A549 (cell line): ENCODE results near the gene BCL2L2. TPM values are rescaled to one million over a fixed set of nuclear protein-coding genes. Genes with fewer than 3 reads are reported as not detected.

ENCODE experiments used
- ATAC-seq, 2 experiments: fragments of 200-7000 bp in 1 of 2; fragments of >200 bp in 1 of 2; cut with Nextera tagmentation in 1 of 2; cut with Tn5 transposase in 1 of 2; 3 replicates each; pipeline versions ENCODE4 v1.8.0 to v1.9.1; 2018 to 2020; ENCODE audit warnings: mild to moderate bottlenecking in 1 of 2, moderate library complexity in 1 of 2
- CTCF ChIA-PET: fragments of 300-600 bp; sonication (Branson Sonifier 250); formaldehyde crosslinking; extraction: SDS; loops from one replicate; lab custom pipeline; 2021; ENCODE audit warnings: antibody characterized with exemption, inconsistent platforms; lab: Yijun Ruan, JAX
- POLR2A ChIA-PET: fragments of 350-600 bp; formaldehyde crosslinking; extraction: SDS; loops from one replicate; lab custom pipeline; 2021; ENCODE audit warnings: antibody characterized with exemption, inconsistent platforms; lab: Yijun Ruan, JAX
- DNase-seq, 2 experiments: peaks; one replicate each; pipeline versions ENCODE4 v3.0.0 to v3.0.0-alpha.2; 2011 to 2016; ENCODE audit warnings: low read depth in 1 of 2, low spot score in 1 of 2
- FAIRE-seq: peaks from 2 replicates; lab custom pipeline; 2011; peaks lifted over from hg19 to GRCh38; lab: Jason Lieb, UNC
- H3K27ac ChIP-seq, 2 experiments: fragments of >200 bp; sonication (Bioruptor Twin); formaldehyde crosslinking; 3 replicates each; pipeline ENCODE4 v1.5.1; 2016 to 2017
- H3K4me1 ChIP-seq: fragments of >200 bp; sonication (Bioruptor Twin); formaldehyde crosslinking; 3 replicates; pipeline ENCODE4 v1.6.1; 2016
- H3K4me2 ChIP-seq: fragments of >200 bp; sonication (Bioruptor Twin); formaldehyde crosslinking; 3 replicates; pipeline ENCODE4 v1.6.1; 2016
- H3K4me3 ChIP-seq: fragments of >200 bp; sonication (Bioruptor Twin); formaldehyde crosslinking; 3 replicates; pipeline ENCODE4 v1.5.1; 2016
- H3K9me3 ChIP-seq: fragments of >200 bp; sonication (Bioruptor Twin); formaldehyde crosslinking; 3 replicates; pipeline ENCODE4 v1.6.1; 2016
- BHLHE40 ChIP-seq: IDR thresholded peaks from 2 replicates; pipeline ENCODE4 v1.6.1; 2012; ENCODE audit warnings: low read depth, low read length, inconsistent platforms
- CHD4 ChIP-seq: fragments of 200-600 bp; sonication (generic); IDR thresholded peaks from 2 replicates; pipeline ENCODE4 v1.6.1; 2016; ENCODE audit warnings: antibody characterized with exemption, mild to moderate bottlenecking, borderline replicate concordance
- EP300 ChIP-seq, 2 experiments: fragments of >200 bp; sonication (Bioruptor Twin); formaldehyde crosslinking; IDR thresholded peaks; 2 replicates in 1 of 2; 3 replicates in 1 of 2; pipeline ENCODE4 v1.6.1; 2016 to 2017
- ESRRA ChIP-seq: fragments of 150-350 bp; IDR thresholded peaks from 2 replicates; pipeline ENCODE4 v1.6.1; 2014; ENCODE audit warnings: mild to moderate bottlenecking, low read length, borderline replicate concordance
- FOSB ChIP-seq: fragments of 250-450 bp; sonication (Bioruptor Pico); IDR thresholded peaks from 2 replicates; pipeline ENCODE4 v1.5.0; 2020; ENCODE audit warnings: mild to moderate bottlenecking, moderate library complexity
- FOSL2 ChIP-seq, 2 experiments: fragments of 450-650 bp in 1 of 2; fragments of >200 bp in 1 of 2; sonication (Bioruptor Twin) in 1 of 2; formaldehyde crosslinking; IDR thresholded peaks; 2 replicates each; pipeline versions ENCODE4 v1.5.0 to v1.6.1; 2016 to 2020; ENCODE audit warnings: mild to moderate bottlenecking in 1 of 2, moderate library complexity in 1 of 2
- HEYL ChIP-seq: fragments of 250-450 bp; sonication (Bioruptor Pico); IDR thresholded peaks from 2 replicates; pipeline ENCODE4 v1.8.0; 2021; ENCODE audit warnings: mild to moderate bottlenecking, moderate library complexity
- HOXB5 ChIP-seq: fragments of 250-450 bp; sonication (Bioruptor Pico); IDR thresholded peaks from 2 replicates; pipeline ENCODE4 v1.5.0; 2020; ENCODE audit warnings: mild to moderate bottlenecking, moderate library complexity
- KDM1A ChIP-seq: fragments of 200-600 bp; sonication (generic); IDR thresholded peaks from 2 replicates; pipeline ENCODE4 v1.6.1; 2016; ENCODE audit warnings: low read depth, mild to moderate bottlenecking
- MYC ChIP-seq: IDR thresholded peaks from 2 replicates; pipeline ENCODE4 v1.6.1; 2012; ENCODE audit warnings: mild to moderate bottlenecking, inconsistent platforms, low read length, improper control_type of control experiment, borderline replicate concordance
- NPAS2 ChIP-seq: fragments of 250-450 bp; sonication (Bioruptor Pico); IDR thresholded peaks from 2 replicates; pipeline ENCODE4 v1.8.0; 2022; ENCODE audit warnings: mild to moderate bottlenecking, moderate library complexity, borderline replicate concordance
- PBX3 ChIP-seq: IDR thresholded peaks from 2 replicates; pipeline ENCODE4 v1.6.1; 2012
- RARB ChIP-seq: fragments of 250-450 bp; sonication (Bioruptor Pico); IDR thresholded peaks from 2 replicates; pipeline ENCODE4 v1.8.0; 2021; ENCODE audit warnings: mild to moderate bottlenecking, moderate library complexity
- RCOR1 ChIP-seq: fragments of 150-350 bp; IDR thresholded peaks from 2 replicates; pipeline ENCODE4 v1.6.1; 2014; ENCODE audit warnings: antibody characterized with exemption, low read length, low read depth
- REST ChIP-seq: fragments of 200-600 bp; sonication (generic); IDR thresholded peaks from 2 replicates; pipeline ENCODE4 v1.6.1; 2016; ENCODE audit warnings: antibody characterized with exemption, mild to moderate bottlenecking, moderate library complexity
- RFX5 ChIP-seq: fragments of 450-650 bp; IDR thresholded peaks from 2 replicates; pipeline ENCODE4 v1.7.1; 2014; ENCODE audit warnings: antibody characterized with exemption, mild to moderate bottlenecking, moderate library complexity
- SMC3 ChIP-seq: fragments of >200 bp; sonication (Bioruptor Twin); formaldehyde crosslinking; IDR thresholded peaks from 3 replicates; pipeline ENCODE4 v1.6.1; 2018; ENCODE audit warnings: inconsistent platforms
- TFCP2L1 ChIP-seq: fragments of 250-450 bp; sonication (Bioruptor Pico); IDR thresholded peaks from 2 replicates; pipeline ENCODE4 v1.5.0; 2021; ENCODE audit warnings: mild to moderate bottlenecking
- TP53 ChIP-seq: fragments of 250-450 bp; sonication (Bioruptor Pico); IDR thresholded peaks from 2 replicates; pipeline ENCODE4 v1.5.0; 2021; ENCODE audit warnings: mild to moderate bottlenecking, moderate library complexity
- USF2 ChIP-seq: fragments of 450-650 bp; IDR thresholded peaks from 2 replicates; pipeline ENCODE4 v1.6.1; 2014; ENCODE audit warnings: antibody characterized with exemption
- WGBS: methylation state at CpG from one replicate; pipeline ENCODE4 v1.1.6; 2017; ENCODE audit errors: missing lambda C conversion rate; 5-methylcytosine and 5-hydroxymethylcytosine counted together
- polyA plus RNA-seq, 4 experiments: library from polyadenylated mRNA; depleted of rRNA in 3 of 4; stranded (reverse); fragments of >200 nt; fragmentation: RNase III in 1 of 4; extraction: RNeasy Plus Mini Kit Qiagen cat#74134 plus additional on column Dnase treatment in 1 of 4; gene quantifications; 2 replicates in 3 of 4; 3 replicates in 1 of 4; pipeline ENCODE4 v1.2.3, GENCODE V29; 2011 to 2017
- TF ChIP-seq, protein P1 (sequence below): fragments of >200 bp; sonication (Bioruptor Twin); formaldehyde crosslinking; IDR thresholded peaks from 3 replicates; pipeline ENCODE4 v1.6.1; 2016
- TF ChIP-seq, protein P2 (sequence below): IDR thresholded peaks from 2 replicates; pipeline ENCODE4 v1.6.1; 2012

Gene BCL2L2
- polyA plus RNA-seq, 2 of the 4 experiments (the other 2 are of a cell fraction) = 17.8 to 25.4 TPM

DNA sequence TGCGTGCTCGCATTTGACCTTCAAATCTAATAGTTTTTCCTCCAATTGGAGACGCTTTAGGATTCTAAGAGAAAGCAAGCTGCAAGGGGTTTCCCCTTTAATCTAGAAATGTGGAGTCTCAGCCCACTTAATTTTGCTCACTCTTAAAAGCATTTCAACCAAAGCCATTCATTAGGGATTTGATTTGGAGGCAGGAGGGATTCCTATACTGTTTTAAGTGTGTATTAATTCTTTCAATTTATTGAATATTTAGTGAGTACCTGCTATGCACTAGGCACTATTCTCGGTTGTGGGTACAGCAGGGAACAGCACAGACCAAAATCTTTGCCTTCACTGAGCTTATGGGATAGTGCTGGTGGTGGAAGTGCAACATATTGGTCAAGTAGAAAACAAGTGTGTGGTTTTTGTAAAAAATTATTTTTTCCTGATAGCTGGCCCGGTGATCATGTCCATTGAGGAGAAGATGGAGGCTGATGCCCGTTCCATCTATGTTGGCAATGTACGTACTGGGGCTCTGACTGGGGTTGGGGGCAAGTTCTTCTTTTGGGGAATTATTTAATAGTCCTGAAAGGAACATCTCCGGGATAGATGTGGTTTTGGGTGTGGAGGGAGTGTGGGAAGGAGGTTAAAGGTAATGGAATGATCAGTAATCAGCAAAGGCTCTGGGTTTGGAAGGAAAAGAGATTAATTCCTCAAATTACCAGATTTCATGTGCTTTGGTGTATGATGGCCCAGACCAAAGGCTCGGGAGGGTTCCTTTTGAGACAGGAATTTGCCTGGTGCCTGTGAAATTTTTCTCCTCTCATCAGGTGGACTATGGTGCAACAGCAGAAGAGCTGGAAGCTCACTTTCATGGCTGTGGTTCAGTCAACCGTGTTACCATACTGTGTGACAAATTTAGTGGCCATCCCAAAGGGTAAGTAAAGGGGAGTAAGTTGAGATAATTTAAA, 16.2 kb downstream of the BCL2L2 start:
- H3K4me1 ChIP-seq = peaks cover 24% of the 10 kb centered on the region
- POLR2A ChIA-PET = interaction anchor here (1.0 to 3.2 kb wide), 3 partner anchors 16 to 28 kb away, joined by 3 to 64 read pairs (median 40); partner anchors contain the start of genes BCL2L2 and PPP1R3E
- H3K4me3 ChIP-seq = peak overlapping the region; percentile 97
- no peak for ATAC-seq
- FAIRE-seq = no peak
- TF ChIP-seq RCOR1 (no peak), MYC (no peak), TFCP2L1 (no peak), REST (no peak), BHLHE40 (no peak), CHD4 (no peak), HEYL (no peak), KDM1A (no peak), TP53 (no peak), RARB (CRISPR knock-in tag) (no peak), SMC3 (no peak), EP300 (IDR thresholded peaks at IDR 0.05) (no peak)
- TF ChIP-seq, all 56 proteins: peak for 0
- 36% methylated on average over 10 of the region's 10 CpGs for WGBS
- H3K27ac ChIP-seq = peak overlapping the region; percentile 99 to 100
- CTCF ChIA-PET = interaction anchor here (0.6 to 5.2 kb wide), 13 partner anchors 13 to 247 kb away, joined by 3 to 30 read pairs (median 5); partner anchors contain the start of genes PPP1R3E and SLC22A17
- no peak for DNase-seq
- H3K9me3 ChIP-seq = no peaks in the 10 kb centered on the region
- H3K4me2 ChIP-seq = peak overlapping the region; percentile 87

- Histone ChIP-seq H3K4me3 (no peak overlapping the region), H3K27ac (no peak overlapping the region), H3K4me2 (no peak overlapping the region; the same call in 2 of the 3 replicates), H3K9me3 (no peaks in the 10 kb centered on the region), H3K4me1 (peaks cover 24% of the 10 kb centered on the region)
- ChIA-PET CTCF (interaction anchor here (1.6 to 5.2 kb wide), 3 partner anchors 12 to 235 kb away, joined by 5 to 30 read pairs (median 9); no protein-coding TSS in a partner anchor), POLR2A (interaction anchor here (1.0 kb wide), 1 partner anchor 30 kb away, joined by 3 read pairs; no protein-coding TSS in a partner anchor)
- WGBS = 97% methylated on average over 17 of the region's 18 CpGs
- FAIRE-seq = no peak
- no peak for TF ChIP-seq FOSL2 (IDR thresholded peaks at IDR 0.05)
- no peak for TF ChIP-seq FOSL2 (CRISPR knock-in tag; IDR thresholded peaks at IDR 0.05)
- TF ChIP-seq FOSB (CRISPR knock-in tag) = no peak
- TF ChIP-seq, protein P1, sequence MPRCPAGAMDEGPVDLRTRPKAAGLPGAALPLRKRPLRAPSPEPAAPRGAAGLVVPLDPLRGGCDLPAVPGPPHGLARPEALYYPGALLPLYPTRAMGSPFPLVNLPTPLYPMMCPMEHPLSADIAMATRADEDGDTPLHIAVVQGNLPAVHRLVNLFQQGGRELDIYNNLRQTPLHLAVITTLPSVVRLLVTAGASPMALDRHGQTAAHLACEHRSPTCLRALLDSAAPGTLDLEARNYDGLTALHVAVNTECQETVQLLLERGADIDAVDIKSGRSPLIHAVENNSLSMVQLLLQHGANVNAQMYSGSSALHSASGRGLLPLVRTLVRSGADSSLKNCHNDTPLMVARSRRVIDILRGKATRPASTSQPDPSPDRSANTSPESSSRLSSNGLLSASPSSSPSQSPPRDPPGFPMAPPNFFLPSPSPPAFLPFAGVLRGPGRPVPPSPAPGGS = no peak
- TF ChIP-seq USF2 = no peak
- TF ChIP-seq HOXB5 = no peak
- TF ChIP-seq ESRRA = no peak
- no peak for TF ChIP-seq TP53
- TF ChIP-seq, protein P2, sequence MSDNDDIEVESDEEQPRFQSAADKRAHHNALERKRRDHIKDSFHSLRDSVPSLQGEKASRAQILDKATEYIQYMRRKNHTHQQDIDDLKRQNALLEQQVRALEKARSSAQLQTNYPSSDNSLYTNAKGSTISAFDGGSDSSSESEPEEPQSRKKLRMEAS = no peak
- TF ChIP-seq NPAS2 (CRISPR knock-in tag) = no peak
- no peak for TF ChIP-seq RFX5
- no peak for TF ChIP-seq PBX3
- no peak for DNase-seq
- no peak for ATAC-seq
These were observed 17.3 kb downstream of the BCL2L2 start for GRCh38 chr14:23323838-23324454.
